SU-DHL-6 (cell line): Measurements from ENCODE around the gene CENPX.

Experiments used
- H2AFZ ChIP-seq: fragments of 200-600 bp; sonication (generic); 2 replicates; pipeline ENCODE4 v1.6.1; 2014; ENCODE audit warnings: low read depth, mild to moderate bottlenecking, moderate library complexity, mixed read lengths, antibody characterized with exemption, low read length; ENCODE audit not compliant: severe bottlenecking
- H3F3A ChIP-seq: fragments of 200-600 bp; shearing (Covaris generic); 2 replicates; pipeline ENCODE4 v1.6.0; 2016; ENCODE audit warnings: antibody characterized with exemption, mild to moderate bottlenecking; ENCODE audit not compliant: insufficient read depth
- H3K27ac ChIP-seq: fragments of 200-600 bp; sonication (generic); 2 replicates; pipeline ENCODE4 v1.5.1; 2016; ENCODE audit warnings: low read depth, mild to moderate bottlenecking, low read length, moderate library complexity, mixed read lengths
- H3K27me3 ChIP-seq: fragments of 200-600 bp; sonication (generic), shearing (Covaris generic); 2 replicates; pipeline ENCODE4 v1.6.0; 2014; ENCODE audit warnings: mild to moderate bottlenecking, low read length
- H3K36me3 ChIP-seq: fragments of 200-600 bp; sonication (generic); 2 replicates; pipeline ENCODE4 v1.6.1; 2014; ENCODE audit warnings: mild to moderate bottlenecking, low read length, mixed read lengths
- H3K4me2 ChIP-seq: fragments of 300-600, 200-600 bp; shearing (Covaris generic), sonication (generic); 2 replicates; pipeline ENCODE4 v1.6.0; 2014; ENCODE audit warnings: low read length, low read depth, mild to moderate bottlenecking; ENCODE audit not compliant: poor library complexity, severe bottlenecking
- H3K4me3 ChIP-seq: fragments of 200-600 bp; sonication (generic); 2 replicates; pipeline ENCODE4 v1.5.1; 2014; ENCODE audit warnings: antibody characterized with exemption, low read length, mild to moderate bottlenecking, mixed read lengths; ENCODE audit not compliant: insufficient read depth, poor library complexity, severe bottlenecking
- H3K79me2 ChIP-seq: fragments of 200-600 bp; sonication (generic); 2 replicates; pipeline ENCODE4 v1.6.1; 2014; ENCODE audit warnings: mild to moderate bottlenecking, low read length, moderate library complexity; ENCODE audit not compliant: insufficient read depth
- H3K9ac ChIP-seq: fragments of 200-600 bp; sonication (generic); 2 replicates; pipeline ENCODE4 v1.7.0; 2014; ENCODE audit warnings: mild to moderate bottlenecking, low read length
- H3K9me2 ChIP-seq: fragments of 200-600 bp; sonication (generic); replicated peaks from 2 replicates; pipeline ENCODE4 v1.6.1; 2014; ENCODE audit warnings: low read length; ENCODE audit not compliant: insufficient read depth
- H3K9me3 ChIP-seq: fragments of 200-600 bp; sonication (generic); 2 replicates; pipeline ENCODE4 v1.6.1; 2014; ENCODE audit warnings: low read length, mixed read lengths; ENCODE audit not compliant: insufficient read depth
- H4K20me1 ChIP-seq: fragments of 200-600 bp; sonication (generic); 2 replicates; pipeline ENCODE4 v1.6.1; 2014; ENCODE audit warnings: low read depth, mild to moderate bottlenecking, antibody characterized with exemption, low read length, moderate library complexity, mixed read lengths
- EZH2phosphoT487 ChIP-seq: fragments of 200-600 bp; sonication (generic), shearing (Covaris generic); conservative IDR thresholded peaks from 2 replicates; pipeline ENCODE4 v1.6.1; 2018; ENCODE audit warnings: mild to moderate bottlenecking, antibody characterized with exemption, low read length, moderate library complexity, mixed read lengths
- TF ChIP-seq, protein P1 (sequence below): fragments of 200-600 bp; sonication (generic); IDR thresholded peaks from one replicate; pipeline ENCODE4 v1.5.1; 2017; ENCODE audit warnings: antibody characterized with exemption, mild to moderate bottlenecking, low read length, moderate library complexity; ENCODE audit not compliant: insufficient read depth, poor library complexity, severe bottlenecking

Gene CENPX

DNA sequence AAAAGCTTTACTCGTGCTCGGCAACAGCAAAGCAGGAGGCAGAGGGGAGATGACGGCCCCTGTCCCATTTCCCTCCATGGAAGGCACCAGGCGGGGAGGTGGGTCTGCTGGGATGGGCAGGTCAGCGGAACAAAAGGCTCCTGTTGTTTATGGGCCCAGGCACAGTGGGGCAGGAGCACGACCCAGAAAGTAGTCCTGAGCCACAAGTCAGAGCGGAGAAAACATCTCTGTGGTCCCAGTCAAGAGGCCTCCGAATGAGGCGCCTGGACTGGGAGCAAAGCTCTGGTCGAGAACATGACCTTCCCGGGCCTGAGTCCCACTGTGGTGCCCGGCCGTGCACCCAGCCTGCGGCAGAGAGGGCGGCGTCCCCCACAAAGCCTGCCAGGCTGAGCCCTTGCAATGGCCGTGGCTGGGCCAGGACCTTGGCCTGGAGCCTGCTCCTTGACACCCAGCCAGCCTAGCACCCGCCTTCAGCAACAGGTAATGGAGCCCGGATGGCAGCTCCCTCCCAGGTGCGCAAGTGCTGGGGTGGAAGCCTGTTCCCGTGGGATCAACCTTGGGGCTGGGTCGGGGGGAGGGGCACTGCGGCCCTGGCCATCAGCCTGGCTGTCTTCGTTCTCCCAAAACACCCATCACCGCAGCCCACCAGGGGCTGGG is 25.4 kb upstream of the CENPX start:
- H2AFZ ChIP-seq, result no peak overlapping the region
- H4K20me1 ChIP-seq, result no peaks in the 10 kb centered on the region
- H3K4me2 ChIP-seq, result no peak overlapping the region
- no peaks in the 10 kb centered on the region for H3K9me2 ChIP-seq
- H3K9ac ChIP-seq, result no peak overlapping the region
- H3K36me3 ChIP-seq, result no peaks in the 10 kb centered on the region
- TF ChIP-seq, protein P1, sequence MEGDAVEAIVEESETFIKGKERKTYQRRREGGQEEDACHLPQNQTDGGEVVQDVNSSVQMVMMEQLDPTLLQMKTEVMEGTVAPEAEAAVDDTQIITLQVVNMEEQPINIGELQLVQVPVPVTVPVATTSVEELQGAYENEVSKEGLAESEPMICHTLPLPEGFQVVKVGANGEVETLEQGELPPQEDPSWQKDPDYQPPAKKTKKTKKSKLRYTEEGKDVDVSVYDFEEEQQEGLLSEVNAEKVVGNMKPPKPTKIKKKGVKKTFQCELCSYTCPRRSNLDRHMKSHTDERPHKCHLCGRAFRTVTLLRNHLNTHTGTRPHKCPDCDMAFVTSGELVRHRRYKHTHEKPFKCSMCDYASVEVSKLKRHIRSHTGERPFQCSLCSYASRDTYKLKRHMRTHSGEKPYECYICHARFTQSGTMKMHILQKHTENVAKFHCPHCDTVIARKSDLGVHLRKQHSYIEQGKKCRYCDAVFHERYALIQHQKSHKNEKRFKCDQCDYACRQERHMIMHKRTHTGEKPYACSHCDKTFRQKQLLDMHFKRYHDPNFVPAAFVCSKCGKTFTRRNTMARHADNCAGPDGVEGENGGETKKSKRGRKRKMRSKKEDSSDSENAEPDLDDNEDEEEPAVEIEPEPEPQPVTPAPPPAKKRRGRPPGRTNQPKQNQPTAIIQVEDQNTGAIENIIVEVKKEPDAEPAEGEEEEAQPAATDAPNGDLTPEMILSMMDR, result no peak
- no peak for TF ChIP-seq EZH2phosphoT487
- no peak overlapping the region for H3K27ac ChIP-seq
- H3K4me3 ChIP-seq, result no peak overlapping the region
- H3F3A ChIP-seq, result no peaks in the 10 kb centered on the region
- H3K27me3 ChIP-seq, result no peaks in the 10 kb centered on the region
- H3K79me2 ChIP-seq, result peaks cover 10% of the 10 kb centered on the region
- H3K9me3 ChIP-seq, result no peaks in the 10 kb centered on the region

DNA sequence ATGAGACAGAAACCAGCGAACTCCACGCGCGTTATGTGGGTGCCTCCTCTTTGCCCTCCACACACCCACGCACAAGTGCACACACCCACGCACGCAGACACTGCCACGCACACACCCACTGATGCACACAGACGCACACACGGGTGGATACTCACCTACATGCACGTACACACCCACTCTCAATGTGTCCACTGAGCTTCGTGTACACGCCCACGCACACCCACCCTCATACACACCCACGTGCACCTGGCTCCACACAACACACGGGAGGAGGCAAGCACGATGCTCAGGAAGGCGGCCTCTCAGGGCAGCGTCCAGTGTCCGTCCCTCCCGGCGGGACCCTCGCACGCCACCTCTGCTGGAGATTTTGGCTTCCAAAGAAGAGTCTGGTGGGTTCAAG is 24.7 kb upstream of the CENPX start:
- Histone ChIP-seq H3K27ac (no peak overlapping the region), H3K9ac (no peak overlapping the region), H3K9me2 (no peaks in the 10 kb centered on the region), H2AFZ (no peak overlapping the region), H3K79me2 (peaks cover 4% of the 10 kb centered on the region), H3F3A (no peaks in the 10 kb centered on the region), H3K27me3 (no peaks in the 10 kb centered on the region), H3K4me3 (no peak overlapping the region), H3K36me3 (no peaks in the 10 kb centered on the region), H3K4me2 (no peak overlapping the region), H3K9me3 (no peaks in the 10 kb centered on the region), H4K20me1 (no peaks in the 10 kb centered on the region)
- TF ChIP-seq, protein P1, result no peak
- TF ChIP-seq EZH2phosphoT487, result no peak

DNA sequence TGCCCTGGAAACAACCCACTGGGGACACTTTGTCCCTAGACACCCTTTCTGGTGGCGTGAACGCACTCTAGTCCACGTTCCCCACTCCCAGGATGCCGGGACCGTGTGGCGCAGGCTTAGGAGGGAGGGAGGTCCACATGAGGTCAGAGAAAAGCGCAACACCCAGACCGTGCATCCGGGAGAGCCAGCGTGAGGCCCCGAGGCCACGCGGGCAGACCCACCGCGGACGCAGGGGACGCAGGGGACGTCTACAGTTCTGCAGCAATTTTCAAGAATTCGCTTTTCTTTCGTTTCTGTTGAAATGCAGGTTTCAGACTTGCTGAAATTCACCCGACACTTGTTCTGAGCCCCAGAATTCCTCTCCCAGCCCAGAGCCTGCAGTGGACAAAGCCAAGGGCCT is 24.2 kb upstream of the CENPX start:
- no peak overlapping the region for H3K4me3 ChIP-seq
- no peak overlapping the region for H3K27ac ChIP-seq
- TF ChIP-seq, protein P1, result no peak
- H4K20me1 ChIP-seq, result no peaks in the 10 kb centered on the region
- H3K4me2 ChIP-seq, result no peak overlapping the region
- H3F3A ChIP-seq, result no peaks in the 10 kb centered on the region
- H3K79me2 ChIP-seq, result no peaks in the 10 kb centered on the region
- no peaks in the 10 kb centered on the region for H3K27me3 ChIP-seq
- H2AFZ ChIP-seq, result no peak overlapping the region
- no peaks in the 10 kb centered on the region for H3K9me2 ChIP-seq
- no peak overlapping the region for H3K9ac ChIP-seq
- H3K36me3 ChIP-seq, result no peaks in the 10 kb centered on the region
- H3K9me3 ChIP-seq, result no peaks in the 10 kb centered on the region
